OCI-LY3 (cell line): ENCODE data around the gene PTPN20.
"Not testable (repeated sequence)": the region's sequence is repeated elsewhere in the genome, so short reads cannot be mapped to it uniquely, and the experiment has no call there.

Experiments used
- H2AFZ ChIP-seq: fragments of 200-600, 300-600 bp; shearing (Covaris generic); 2 replicates; pipeline ENCODE4 v1.6.0; 2014; ENCODE audit warnings: antibody characterized with exemption, low read depth, low read length
- H3K27ac ChIP-seq: fragments of 200-600, 300-600 bp; sonication (generic); 2 replicates; pipeline ENCODE4 v1.5.1; 2014; ENCODE audit warnings: mild to moderate bottlenecking, low read length, moderate library complexity, mixed read lengths
- H3K27me3 ChIP-seq: fragments of 200-600, 300-600 bp; sonication (generic); 2 replicates; pipeline ENCODE4 v1.6.1; 2014; ENCODE audit warnings: low read depth, low read length, mixed read lengths
- H3K36me3 ChIP-seq: fragments of 200-600, 300-600 bp; sonication (generic); replicated peaks from 2 replicates; pipeline ENCODE3; 2014; ENCODE audit warnings: low read depth, low read length, mixed read lengths
- H3K4me1 ChIP-seq: fragments of 300-600, 200-600 bp; sonication (generic); 2 replicates; pipeline ENCODE4 v1.6.1; 2014; ENCODE audit warnings: low read length, mixed read lengths
- H3K4me2 ChIP-seq: fragments of 200-600, 300-600 bp; sonication (generic); 2 replicates; pipeline ENCODE4 v1.6.1; 2014; ENCODE audit warnings: low read length, mixed read lengths
- H3K4me3 ChIP-seq: fragments of 300-600, 200-600 bp; sonication (generic); 2 replicates; pipeline ENCODE4 v1.5.1; 2014; ENCODE audit warnings: antibody characterized with exemption, mild to moderate bottlenecking, low read length, moderate library complexity
- H3K79me2 ChIP-seq: fragments of 300-600, 200-600 bp; shearing (Covaris generic); 2 replicates; pipeline ENCODE4 v1.6.1; 2014; ENCODE audit warnings: mild to moderate bottlenecking, low read length, mixed read lengths
- H3K9ac ChIP-seq: fragments of 300-600, 200-600 bp; shearing (Covaris generic); 2 replicates; pipeline ENCODE4 v1.6.0; 2014; ENCODE audit warnings: mild to moderate bottlenecking, low read length, moderate library complexity
- H3K9me3 ChIP-seq: fragments of 200-600, 300-600 bp; shearing (Covaris generic); 2 replicates; pipeline ENCODE4 v1.6.1; 2014; ENCODE audit warnings: low read length, mixed read lengths; ENCODE audit not compliant: insufficient read depth
- H4K20me1 ChIP-seq: fragments of 200-600, 300-600 bp; sonication (generic); 2 replicates; pipeline ENCODE4 v1.6.1; 2016; ENCODE audit warnings: low read length, mixed read lengths; ENCODE audit not compliant: insufficient read depth

The PTPN20 gene

DNA sequence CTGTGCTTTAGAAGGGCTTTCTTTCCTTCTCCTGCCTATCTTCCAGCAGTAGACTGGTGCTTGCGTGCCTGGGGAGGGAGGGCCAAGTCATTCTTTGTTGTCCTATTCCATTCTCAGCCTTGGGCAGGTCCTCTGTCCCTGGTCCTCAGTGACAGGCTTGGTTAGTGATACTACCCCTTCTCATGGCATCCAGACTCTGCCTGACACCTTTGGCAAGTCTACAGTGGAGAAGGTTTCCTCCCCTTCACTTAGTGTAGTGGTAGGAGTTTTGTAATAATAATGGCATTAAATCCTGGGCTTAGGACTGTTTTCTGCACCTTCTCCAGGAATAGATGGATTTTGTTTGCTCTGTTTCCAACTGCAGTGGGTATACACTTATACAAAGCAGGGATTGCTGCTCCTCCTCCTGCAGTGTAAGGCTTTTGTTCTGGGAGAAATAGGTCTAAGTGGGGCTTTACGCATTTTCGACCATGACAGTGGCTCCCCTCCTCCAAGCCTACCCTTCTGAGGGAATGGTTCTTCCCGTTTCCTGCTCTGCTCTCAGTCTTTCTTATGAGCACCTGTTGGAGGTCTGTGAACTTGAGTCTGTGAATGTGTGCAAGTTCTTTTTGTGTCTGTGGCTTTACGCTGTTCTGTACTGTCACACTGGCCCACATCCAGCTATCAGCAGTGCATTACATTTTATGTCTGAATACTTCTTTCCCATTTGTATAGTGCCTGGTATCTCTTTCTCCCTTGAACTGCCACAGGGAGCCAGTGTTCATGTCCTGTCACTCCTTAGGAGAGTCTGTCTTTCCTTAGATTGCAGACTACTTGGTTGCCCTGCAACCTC, 37.7 kb downstream of the PTPN20 start:
- H3K9ac ChIP-seq, H3K4me2 ChIP-seq, H3K79me2 ChIP-seq, H3K27ac ChIP-seq, H3K27me3 ChIP-seq, H3K36me3 ChIP-seq, H3K4me3 ChIP-seq, H4K20me1 ChIP-seq, H3K9me3 ChIP-seq, H3K4me1 ChIP-seq, H2AFZ ChIP-seq: not testable (repeated sequence)

DNA sequence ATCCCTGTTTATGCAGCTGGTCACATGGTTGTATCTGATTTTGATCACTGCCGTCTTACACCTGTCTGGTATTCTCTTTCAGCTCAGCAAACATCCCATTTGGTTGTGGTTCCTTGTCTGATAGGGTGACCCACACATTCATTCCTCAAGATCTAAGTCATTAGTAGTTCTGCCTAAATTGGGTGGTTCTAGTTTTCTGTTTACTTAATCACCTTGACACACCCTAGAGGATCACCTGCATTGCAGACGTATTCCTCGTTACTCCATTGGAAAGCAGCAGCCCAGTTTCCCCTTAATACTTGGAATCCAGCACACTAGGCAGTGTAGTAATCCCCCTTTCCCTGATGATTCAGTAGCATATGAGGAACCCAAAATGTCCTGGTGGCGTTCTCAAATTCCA, 41.3 kb downstream of the PTPN20 start:
- H3K9ac ChIP-seq, H2AFZ ChIP-seq, H4K20me1 ChIP-seq, H3K4me1 ChIP-seq, H3K9me3 ChIP-seq, H3K4me2 ChIP-seq, H3K4me3 ChIP-seq, H3K36me3 ChIP-seq, H3K27me3 ChIP-seq, H3K27ac ChIP-seq, H3K79me2 ChIP-seq: not testable (repeated sequence)

DNA sequence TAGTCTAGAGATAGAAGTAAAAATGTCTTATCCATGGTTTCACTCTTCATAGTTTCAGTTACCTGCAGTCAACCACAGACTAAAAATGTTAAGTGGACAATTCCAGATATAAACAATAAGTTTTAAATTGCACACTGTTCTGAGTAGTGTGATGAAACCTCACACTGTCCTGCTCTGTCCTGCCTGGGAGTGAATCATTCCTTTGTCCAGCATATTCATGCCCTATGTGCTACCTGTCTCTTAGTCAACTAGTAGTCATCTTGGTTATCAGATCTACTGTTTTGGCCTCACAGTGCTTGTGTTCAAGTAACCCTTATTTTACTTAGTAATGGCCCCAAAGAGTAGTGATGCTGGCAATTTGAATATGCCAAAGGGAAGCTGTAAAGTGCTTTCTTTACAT, 49.5 kb downstream of the PTPN20 start:
- not testable (repeated sequence) for H3K4me1 ChIP-seq, H3K4me3 ChIP-seq, H3K27me3 ChIP-seq, H3K36me3 ChIP-seq, H3K9me3 ChIP-seq, H2AFZ ChIP-seq, H3K4me2 ChIP-seq, H3K9ac ChIP-seq, H3K79me2 ChIP-seq, H3K27ac ChIP-seq, H4K20me1 ChIP-seq

DNA sequence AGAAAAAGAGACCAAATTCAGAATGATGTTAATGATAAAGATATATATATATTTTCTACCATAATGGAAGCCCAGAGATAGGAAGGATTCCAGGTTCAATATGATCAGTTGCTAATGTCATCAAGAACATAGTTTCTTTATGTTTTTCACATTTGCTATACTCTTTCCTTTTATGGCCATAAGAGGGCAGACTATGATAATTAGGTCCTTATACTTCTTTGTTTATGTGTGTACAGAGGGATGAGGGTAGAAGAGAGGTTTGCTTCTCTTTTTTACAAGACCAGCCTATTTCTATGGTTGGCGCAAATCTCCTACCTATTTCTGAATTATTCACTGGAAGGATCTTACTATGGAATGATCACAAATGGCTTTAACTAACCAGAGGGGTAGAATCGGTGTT, 52.1 kb downstream of the PTPN20 start:
- not testable (repeated sequence) for H3K4me1 ChIP-seq, H3K9ac ChIP-seq, H3K27ac ChIP-seq, H2AFZ ChIP-seq, H3K36me3 ChIP-seq, H3K27me3 ChIP-seq, H3K79me2 ChIP-seq, H3K4me2 ChIP-seq, H4K20me1 ChIP-seq, H3K9me3 ChIP-seq, H3K4me3 ChIP-seq

DNA sequence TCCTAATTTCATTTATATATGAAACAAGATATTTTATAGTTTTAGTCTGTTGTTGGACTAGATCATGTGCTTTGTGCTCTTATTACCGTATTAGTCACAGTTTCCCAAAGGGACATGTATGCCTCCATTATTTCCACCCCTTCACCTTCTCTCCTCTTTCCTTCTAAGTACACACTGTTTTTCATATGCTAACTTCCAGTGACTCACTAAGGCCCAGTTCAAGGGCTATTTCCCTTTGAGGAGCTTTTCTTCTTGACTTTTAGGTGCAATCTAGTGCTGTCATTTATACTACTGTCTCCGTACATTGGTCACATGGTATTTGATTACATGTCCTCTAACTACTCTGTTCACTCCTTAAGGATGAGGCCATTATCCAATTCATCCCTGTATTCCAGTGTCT, 55.8 kb downstream of the PTPN20 start:
- H3K9ac ChIP-seq, H3K27ac ChIP-seq, H4K20me1 ChIP-seq, H2AFZ ChIP-seq, H3K4me1 ChIP-seq, H3K36me3 ChIP-seq, H3K4me3 ChIP-seq, H3K9me3 ChIP-seq, H3K27me3 ChIP-seq, H3K4me2 ChIP-seq, H3K79me2 ChIP-seq: not testable (repeated sequence)

DNA sequence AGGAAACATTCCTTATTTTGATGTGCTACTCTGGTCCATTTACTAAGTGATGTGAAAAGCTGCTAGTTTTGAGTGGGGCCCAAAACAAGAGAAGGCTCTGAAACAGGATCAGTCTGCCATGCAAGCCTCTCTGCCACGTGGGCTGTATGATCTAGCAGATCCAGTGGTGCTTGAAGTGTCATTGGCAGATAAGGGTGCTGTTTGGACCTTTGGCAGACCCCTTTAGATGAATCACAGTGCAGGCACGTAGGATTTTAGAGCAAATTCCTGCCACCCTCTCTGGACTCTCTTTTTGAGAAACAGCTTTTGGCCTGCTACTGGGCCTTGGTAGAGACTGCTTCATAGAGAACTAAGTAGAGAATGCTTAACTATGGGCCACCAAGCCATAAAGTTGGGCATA, 69.0 kb downstream of the PTPN20 start:
- not testable (repeated sequence) for H3K36me3 ChIP-seq, H3K9ac ChIP-seq, H3K79me2 ChIP-seq, H4K20me1 ChIP-seq, H3K27me3 ChIP-seq, H3K9me3 ChIP-seq, H3K4me2 ChIP-seq, H3K4me3 ChIP-seq, H3K27ac ChIP-seq, H3K4me1 ChIP-seq, H2AFZ ChIP-seq

DNA sequence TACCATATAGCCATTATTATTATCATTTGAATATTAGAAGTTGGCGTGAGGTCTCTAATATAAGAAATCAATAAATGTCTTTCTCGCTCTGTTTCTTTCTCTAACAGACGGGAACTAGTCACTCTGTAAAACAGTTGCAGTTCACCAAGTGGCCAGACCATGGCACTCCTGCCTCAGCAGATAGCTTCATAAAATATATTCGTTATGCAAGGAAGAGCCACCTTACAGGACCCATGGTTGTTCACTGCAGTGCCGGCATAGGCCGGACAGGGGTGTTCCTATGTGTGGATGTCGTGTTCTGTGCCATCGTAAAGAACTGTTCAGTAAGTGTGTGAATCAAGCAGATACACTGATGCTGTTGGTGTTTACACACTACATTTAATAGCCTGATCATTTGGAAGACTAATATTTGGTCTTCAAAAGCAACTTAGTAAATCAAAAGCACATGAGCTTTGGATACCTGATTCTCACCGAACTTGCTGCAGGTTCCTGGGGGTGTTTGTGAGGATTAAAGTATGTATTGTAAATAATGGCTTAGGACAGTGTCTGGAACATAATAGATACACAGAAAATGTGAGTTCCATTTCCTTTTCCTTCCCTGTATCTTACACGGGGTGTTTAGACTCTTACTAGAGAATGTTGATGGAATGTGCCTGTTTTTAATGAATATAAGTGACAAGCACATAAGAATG, 76.2 kb downstream of the PTPN20 start:
- H3K27me3 ChIP-seq, H3K4me2 ChIP-seq, H3K9me3 ChIP-seq, H4K20me1 ChIP-seq, H3K9ac ChIP-seq, H2AFZ ChIP-seq, H3K36me3 ChIP-seq, H3K4me1 ChIP-seq, H3K27ac ChIP-seq, H3K79me2 ChIP-seq, H3K4me3 ChIP-seq: not testable (repeated sequence)
